ENCODE data around the gene MCHR1.

MCHR1 gene, protein sequence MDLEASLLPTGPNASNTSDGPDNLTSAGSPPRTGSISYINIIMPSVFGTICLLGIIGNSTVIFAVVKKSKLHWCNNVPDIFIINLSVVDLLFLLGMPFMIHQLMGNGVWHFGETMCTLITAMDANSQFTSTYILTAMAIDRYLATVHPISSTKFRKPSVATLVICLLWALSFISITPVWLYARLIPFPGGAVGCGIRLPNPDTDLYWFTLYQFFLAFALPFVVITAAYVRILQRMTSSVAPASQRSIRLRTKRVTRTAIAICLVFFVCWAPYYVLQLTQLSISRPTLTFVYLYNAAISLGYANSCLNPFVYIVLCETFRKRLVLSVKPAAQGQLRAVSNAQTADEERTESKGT

DNA sequence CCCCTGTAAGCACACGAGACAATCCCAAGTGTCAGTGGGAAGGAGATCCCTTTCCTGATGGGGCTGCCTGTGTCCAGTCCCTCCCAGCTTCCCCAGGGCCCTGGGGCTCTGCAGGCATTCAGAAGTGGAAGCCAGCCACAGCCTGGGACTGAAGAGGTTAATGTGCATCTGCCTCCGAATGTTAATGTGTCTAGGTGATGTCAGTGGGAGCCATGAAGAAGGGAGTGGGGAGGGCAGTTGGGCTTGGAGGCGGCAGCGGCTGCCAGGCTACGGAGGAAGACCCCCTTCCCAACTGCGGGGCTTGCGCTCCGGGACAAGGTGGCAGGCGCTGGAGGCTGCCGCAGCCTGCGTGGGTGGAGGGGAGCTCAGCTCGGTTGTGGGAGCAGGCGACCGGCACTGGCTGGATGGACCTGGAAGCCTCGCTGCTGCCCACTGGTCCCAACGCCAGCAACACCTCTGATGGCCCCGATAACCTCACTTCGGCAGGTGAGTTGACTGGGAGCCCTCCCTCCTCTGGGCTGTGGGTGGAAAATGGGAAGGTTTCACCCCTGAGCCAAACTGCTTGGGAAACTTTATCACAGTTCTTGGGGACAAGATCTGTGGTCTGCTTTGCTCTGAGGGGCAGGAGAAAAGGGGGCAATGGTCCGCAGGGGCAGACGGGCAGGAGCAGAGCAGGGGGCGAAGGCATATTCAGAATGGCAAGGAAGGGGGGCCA, at the start of gene MCHR1:
TSS of gene MCHR1 (plus strand) at position 236 of the 715 bp plus-strand sequence. CDS start at position 405, 169 bp downstream.
- no peak within 1 kb of the TSS for H3K27ac Mint-ChIP-seq
- DNase-seq (no peak), ATAC-seq (no peak)
- no peak within 1 kb of the TSS for H3K4me3 Mint-ChIP-seq
- H3K9me3 Mint-ChIP-seq: no peaks in the 10 kb centered on the region
- H3K4me1 Mint-ChIP-seq: peaks cover 49% of the 10 kb centered on the region
- peaks cover 33% of the 10 kb centered on the region for H3K27me3 Mint-ChIP-seq

DNA sequence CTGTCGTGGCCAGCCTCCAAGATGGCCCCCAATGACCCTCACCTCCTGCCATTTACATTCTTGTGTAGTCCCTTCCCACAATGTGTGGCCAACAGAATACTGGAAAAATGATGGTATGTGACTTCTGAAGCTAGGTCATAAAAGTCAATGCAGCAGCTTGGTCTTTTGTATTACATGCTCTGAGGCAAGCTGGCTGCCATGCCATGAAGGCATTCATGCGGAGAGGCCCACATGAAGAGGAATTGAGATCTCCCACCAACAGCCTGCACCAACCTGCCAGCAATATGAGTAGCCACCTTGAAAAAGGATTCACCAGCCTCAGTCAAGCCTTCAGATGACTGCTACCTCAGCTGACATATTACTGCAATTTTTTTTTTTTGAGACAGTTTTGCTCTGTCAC, 47.4 kb upstream of the MCHR1 start:
- DNase-seq (no peak), ATAC-seq (no peak)
- H3K4me1 Mint-ChIP-seq: peaks cover 70% of the 10 kb centered on the region
- H3K27me3 Mint-ChIP-seq: no peaks in the 10 kb centered on the region
- H3K4me3 Mint-ChIP-seq: no peak overlapping the region
- peak overlapping the region in 1 of 2 donors; percentile 42 for H3K27ac Mint-ChIP-seq
- H3K9me3 Mint-ChIP-seq: no peaks in the 10 kb centered on the region

DNA sequence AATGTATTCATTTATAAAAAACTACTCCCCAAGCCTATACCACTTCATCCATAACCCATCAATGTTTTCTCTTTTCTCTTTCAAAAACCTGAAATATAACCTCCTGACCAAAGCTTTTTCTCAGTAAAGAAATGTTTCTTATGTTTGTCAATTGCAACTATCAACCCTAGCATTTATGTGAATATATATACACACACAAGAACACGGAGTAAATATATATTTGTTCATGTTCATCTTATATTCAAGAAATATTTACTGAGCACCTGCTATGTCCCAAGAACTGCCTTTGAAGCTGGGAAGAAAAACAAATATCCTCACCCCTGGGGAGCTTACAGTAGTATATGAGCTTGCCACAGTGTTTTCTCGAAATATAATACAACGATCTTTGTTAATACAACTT, 46.2 kb upstream of the MCHR1 start:
- Mint-ChIP-seq H3K4me3 (no peak overlapping the region), H3K27ac (no peak overlapping the region), H3K9me3 (no peaks in the 10 kb centered on the region), H3K4me1 (peaks cover 66% of the 10 kb centered on the region), H3K27me3 (no peaks in the 10 kb centered on the region)
- ATAC-seq (no peak), DNase-seq (no peak)

DNA sequence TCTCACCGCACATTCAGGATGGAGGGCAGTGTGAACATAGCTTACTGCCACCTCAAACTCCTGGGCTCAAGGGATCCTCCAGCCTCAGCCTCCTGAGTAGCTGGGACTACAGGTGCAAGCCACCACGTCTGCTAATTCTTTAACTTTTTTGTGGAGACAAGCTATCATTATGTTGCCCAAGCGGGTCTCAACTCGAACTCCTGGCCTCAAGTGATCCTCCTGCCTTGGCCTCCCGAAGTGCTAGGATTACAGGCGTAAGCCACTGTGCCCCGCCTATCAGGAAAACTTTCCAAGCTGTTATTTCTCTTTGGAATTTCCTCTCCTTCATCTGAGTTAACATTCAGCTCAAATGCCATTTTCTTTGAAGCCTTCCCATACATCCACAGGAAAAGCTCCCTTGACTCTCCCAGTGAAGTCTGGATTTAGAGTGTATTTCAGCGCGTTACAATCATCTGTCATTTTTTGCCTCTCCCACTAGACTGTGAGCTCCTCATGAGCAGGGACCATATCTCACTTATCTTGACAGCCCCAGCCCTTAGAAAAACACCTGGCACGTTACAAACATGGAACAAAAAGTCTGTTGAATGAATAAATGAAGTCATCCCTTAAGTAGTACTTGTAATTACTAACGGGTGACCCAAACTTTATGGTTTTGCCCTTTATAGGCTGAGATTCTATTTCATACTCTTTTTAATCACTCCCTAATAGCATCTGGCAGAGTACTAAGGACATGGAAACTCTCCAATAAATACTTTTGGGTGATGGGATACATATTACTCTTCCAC, 45.0 kb upstream of the MCHR1 start:
- no peaks in the 10 kb centered on the region for H3K27me3 Mint-ChIP-seq
- peaks cover 54% of the 10 kb centered on the region for H3K4me1 Mint-ChIP-seq
- DNase-seq (no peak), ATAC-seq (no peak)
- H3K27ac Mint-ChIP-seq: no peak overlapping the region
- H3K9me3 Mint-ChIP-seq: no peaks in the 10 kb centered on the region
- no peak overlapping the region for H3K4me3 Mint-ChIP-seq

DNA sequence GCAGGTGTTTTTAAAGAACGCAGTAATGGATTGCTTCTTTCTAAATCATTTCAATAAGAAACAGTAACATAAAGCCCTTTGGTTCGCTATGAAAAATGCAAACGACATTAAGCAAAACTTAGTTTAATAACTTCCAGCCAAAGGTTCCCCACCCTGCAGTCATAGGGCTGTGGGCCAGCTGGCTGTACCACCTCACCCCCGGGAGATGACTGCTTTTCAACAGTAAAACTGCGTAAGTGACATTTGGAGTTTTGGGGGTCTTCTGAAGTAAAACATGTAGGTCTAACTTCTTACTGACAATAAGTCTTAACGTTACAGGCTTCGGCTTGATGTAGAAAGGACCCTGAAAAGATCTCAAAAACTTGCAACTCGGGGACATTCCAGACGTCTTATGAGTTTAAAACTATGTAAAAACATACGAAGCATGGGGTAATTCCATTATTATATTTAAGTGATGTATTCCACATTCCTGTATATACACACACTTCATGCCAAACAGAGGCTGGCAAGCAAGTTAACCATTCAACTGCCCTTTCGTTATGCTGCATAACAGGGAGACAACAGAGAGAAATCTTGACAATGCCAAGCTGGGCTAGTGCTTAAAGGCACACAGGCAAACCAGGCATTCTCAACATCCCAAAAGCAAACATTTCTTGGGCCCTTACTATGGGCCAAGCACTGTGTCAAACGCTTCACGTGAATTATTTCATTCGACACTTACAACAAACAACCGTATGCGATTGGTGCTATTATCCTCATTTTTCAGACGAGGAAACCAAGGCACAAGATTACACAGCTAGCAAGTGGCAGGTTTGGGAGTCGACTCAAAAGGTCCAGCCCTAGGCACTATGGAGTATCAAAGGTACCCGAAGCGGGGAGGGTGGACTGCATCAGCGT, 44.0 kb upstream of the MCHR1 start:
- no peak for ATAC-seq
- Mint-ChIP-seq H3K4me1 (peaks cover 54% of the 10 kb centered on the region), H3K9me3 (no peaks in the 10 kb centered on the region), H3K27ac (peak overlapping the region in 1 of 2 donors; percentile 87), H3K4me3 (peak overlapping the region; percentile 84 to 85), H3K27me3 (no peaks in the 10 kb centered on the region)
- no peak for DNase-seq

GRCh38 chr22:40635940-40636379, 43.3 kb upstream of the MCHR1 start:
- ATAC-seq (peak; percentile 21), DNase-seq (peak in 1 of 2 donors; percentile 14)
- H3K4me1 Mint-ChIP-seq: peaks cover 50% of the 10 kb centered on the region
- peak overlapping the region in 1 of 2 donors; percentile 87 for H3K27ac Mint-ChIP-seq
- no peaks in the 10 kb centered on the region for H3K9me3 Mint-ChIP-seq
- no peaks in the 10 kb centered on the region for H3K27me3 Mint-ChIP-seq
- peak overlapping the region; percentile 84 to 86 for H3K4me3 Mint-ChIP-seq

DNA sequence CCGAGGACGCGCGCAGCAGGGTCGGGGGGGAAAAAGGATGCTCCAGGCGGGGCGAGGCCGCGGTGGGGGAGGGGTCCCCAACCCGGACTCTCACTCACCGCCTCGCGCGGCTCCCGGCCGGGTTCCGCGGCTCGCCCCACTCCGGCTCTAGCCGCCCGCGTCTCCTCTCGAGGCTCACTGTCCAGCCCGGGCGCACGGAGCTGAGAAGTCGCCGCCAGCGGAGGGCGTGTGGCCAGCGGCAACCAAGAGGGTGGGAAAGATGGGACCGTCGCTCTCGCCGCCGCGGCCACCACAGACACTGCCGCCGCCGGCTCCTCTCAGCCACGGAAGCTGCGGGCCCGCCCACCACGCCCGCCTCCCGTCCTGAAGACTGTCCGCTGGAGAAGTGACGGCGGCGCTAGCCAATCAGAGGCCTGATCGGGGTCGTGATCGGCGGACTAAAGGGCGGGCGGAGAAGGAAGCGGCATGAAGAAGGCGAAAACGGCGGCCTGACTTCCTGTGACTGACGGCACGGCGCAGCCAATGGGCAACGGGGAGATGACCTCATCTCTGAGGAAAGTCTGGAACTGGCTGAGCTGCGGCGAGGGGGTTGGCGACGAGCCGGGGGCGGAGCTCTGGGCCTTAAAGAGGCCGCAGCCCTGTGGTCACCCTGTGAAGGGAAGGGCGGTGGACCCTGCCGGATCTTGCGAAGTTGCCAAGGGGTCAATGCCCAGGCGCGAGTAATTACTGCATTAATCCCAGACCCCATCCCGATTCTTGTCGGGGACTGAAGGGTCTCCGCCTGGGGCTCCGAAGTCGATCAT, 42.7 kb upstream of the MCHR1 start, which contains the start of gene MRTFA:
TSS of gene MRTFA (minus strand) at position 340 of the 803 bp plus-strand sequence.
- no peaks in the 10 kb centered on the region for H3K9me3 Mint-ChIP-seq
- DNase-seq (peak; percentile 98 to 100), ATAC-seq (peak; percentile 95)
- peaks cover 45% of the 10 kb centered on the region for H3K4me1 Mint-ChIP-seq
- peak within 1 kb of the TSS; percentile 95 to 97 for H3K27ac Mint-ChIP-seq
- H3K27me3 Mint-ChIP-seq: no peaks in the 10 kb centered on the region
- H3K4me3 Mint-ChIP-seq: peak within 1 kb of the TSS; percentile 86 to 96

GRCh38 chr22:40637183-40638150, 41.8 kb upstream of the MCHR1 start:
- H3K4me3 Mint-ChIP-seq: peak overlapping the region; percentile 86 to 96
- ATAC-seq (peak; percentile 45), DNase-seq (peak in 1 of 2 donors; percentile 60)
- H3K4me1 Mint-ChIP-seq: peaks cover 37% of the 10 kb centered on the region
- H3K27me3 Mint-ChIP-seq: no peaks in the 10 kb centered on the region
- no peaks in the 10 kb centered on the region for H3K9me3 Mint-ChIP-seq
- H3K27ac Mint-ChIP-seq: peak overlapping the region; percentile 95 to 97

- ATAC-seq (no peak), DNase-seq (no peak)
- Mint-ChIP-seq H3K27ac (no peak overlapping the region), H3K27me3 (no peaks in the 10 kb centered on the region), H3K4me1 (peaks cover 29% of the 10 kb centered on the region), H3K4me3 (peak overlapping the region in 1 of 2 donors; percentile 96), H3K9me3 (no peaks in the 10 kb centered on the region)
Observed at GRCh38 chr22:40638261-40638660, 41.0 kb upstream of the MCHR1 start.

DNA sequence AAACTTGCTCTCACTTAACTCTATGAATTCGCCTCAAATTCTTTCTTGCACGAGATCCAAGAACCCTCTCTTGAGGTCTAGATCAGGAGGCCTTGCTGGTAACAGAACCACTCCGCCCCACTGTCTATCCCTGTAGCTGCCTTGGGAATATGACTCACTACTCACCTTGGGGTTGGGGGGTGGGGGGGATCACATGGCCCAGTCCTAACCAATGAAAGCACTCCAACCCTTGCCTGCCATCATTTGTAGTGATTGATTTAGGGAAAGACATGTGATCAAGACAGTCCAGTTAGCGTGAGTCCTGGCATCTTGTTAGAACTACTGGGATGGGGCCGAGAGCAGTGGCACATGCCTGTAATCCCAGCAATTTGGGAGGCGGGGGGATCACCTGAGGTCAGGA, 38.0 kb upstream of the MCHR1 start:
- Mint-ChIP-seq H3K4me3 (no peak overlapping the region), H3K27me3 (no peaks in the 10 kb centered on the region), H3K9me3 (no peaks in the 10 kb centered on the region), H3K27ac (no peak overlapping the region), H3K4me1 (peaks cover 11% of the 10 kb centered on the region)
- DNase-seq (no peak), ATAC-seq (no peak)

DNA sequence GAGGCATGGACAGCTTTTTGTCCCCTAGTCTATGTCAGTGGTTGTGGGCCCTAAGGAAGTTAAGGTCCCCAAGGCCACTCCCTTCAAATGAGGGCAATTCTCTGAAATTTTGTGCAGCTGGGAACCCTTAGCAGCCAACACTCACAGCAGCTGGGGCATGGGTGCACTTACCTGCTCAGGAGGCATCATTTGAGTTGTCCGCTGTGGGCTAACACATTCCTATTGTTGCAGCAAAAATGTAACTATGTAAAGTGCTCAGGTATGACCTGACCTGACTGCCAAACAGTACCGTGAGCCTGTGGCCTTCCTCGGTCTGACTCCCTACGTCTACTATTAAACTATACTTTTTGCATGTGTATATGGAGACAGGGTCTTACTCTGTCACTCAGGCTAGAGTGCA, 37.0 kb upstream of the MCHR1 start:
- no peak for DNase-seq
- H3K27me3 Mint-ChIP-seq: no peaks in the 10 kb centered on the region
- H3K4me1 Mint-ChIP-seq: peaks cover 14% of the 10 kb centered on the region
- no peaks in the 10 kb centered on the region for H3K9me3 Mint-ChIP-seq
- no peak overlapping the region for H3K27ac Mint-ChIP-seq
- no peak for ATAC-seq
- H3K4me3 Mint-ChIP-seq: no peak overlapping the region

GRCh38 chr22:40645579-40646197, 33.6 kb upstream of the MCHR1 start:
- H3K27ac Mint-ChIP-seq: no peak overlapping the region
- peak overlapping the region in 1 of 2 donors; percentile 47 for H3K4me3 Mint-ChIP-seq
- peaks cover 6% of the 10 kb centered on the region for H3K4me1 Mint-ChIP-seq
- H3K9me3 Mint-ChIP-seq: no peaks in the 10 kb centered on the region
- H3K27me3 Mint-ChIP-seq: no peaks in the 10 kb centered on the region
- no peak for DNase-seq
- no peak for ATAC-seq

DNA sequence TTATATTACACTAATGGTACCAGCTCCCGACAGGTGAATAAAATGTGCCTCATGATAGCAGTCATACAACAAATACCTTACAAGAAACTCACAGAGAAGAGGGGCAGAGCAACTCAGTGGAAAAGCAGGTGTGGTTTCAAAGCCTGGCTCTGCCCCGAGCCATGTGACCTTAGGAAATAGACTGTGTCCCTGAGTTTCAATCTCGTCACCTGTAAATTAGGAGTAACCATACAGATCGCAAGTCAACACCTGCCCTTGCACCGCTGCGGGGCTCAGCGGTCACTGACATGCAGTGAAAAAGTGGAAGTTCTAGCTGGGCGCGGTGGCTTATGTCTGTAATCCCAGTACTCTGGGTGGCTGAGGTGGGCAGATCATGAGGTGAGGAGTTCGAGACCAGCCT, 30.9 kb upstream of the MCHR1 start:
- Mint-ChIP-seq H3K4me3 (no peak overlapping the region), H3K4me1 (peaks cover 27% of the 10 kb centered on the region), H3K27ac (no peak overlapping the region), H3K9me3 (no peaks in the 10 kb centered on the region), H3K27me3 (no peaks in the 10 kb centered on the region)
- ATAC-seq: no peak
- DNase-seq: no peak

All from stimulated activated naive CD8-positive, alpha-beta T cell treated with anti-CD3 and anti-CD28 coated beads, Interleukin-15, amount 100 ng/mL, for 72 hours (primary cell).